Right hindlimb (tissue), 1 donor: ENCODE data around the gene SRRM3.
A peak's percentile ranks its signal among the peaks of the same experiment; 100 is the strongest.
"Not testable (repeated sequence)": the region's sequence is repeated elsewhere in the genome, so short reads cannot be mapped to it uniquely, and the experiment has no call there.

Source experiments
- DNase-seq: peaks from one replicate; pipeline ENCODE4 v3.0.0-alpha.2; 2018

Gene SRRM3

GRCh38 chr7:76193466-76193865, 8.2 kb upstream of the SRRM3 start:
- no peak for DNase-seq

GRCh38 chr7:76193883-76194282, 7.8 kb upstream of the SRRM3 start:
- no peak for DNase-seq

- no peak for DNase-seq
Observed at GRCh38 chr7:76196786-76197185, 4.9 kb upstream of the SRRM3 start.

GRCh38 chr7:76198202-76198601, 3.5 kb upstream of the SRRM3 start:
- DNase-seq, result no peak

GRCh38 chr7:76202666-76203030, 952 bp downstream of the SRRM3 start:
- no peak for DNase-seq

- no peak for DNase-seq
Observed at GRCh38 chr7:76204147-76204546, 2.5 kb downstream of the SRRM3 start.

- no peak for DNase-seq
Observed at GRCh38 chr7:76206633-76207032, 4.9 kb downstream of the SRRM3 start.

GRCh38 chr7:76209310-76209709, 7.6 kb downstream of the SRRM3 start:
- no peak for DNase-seq

- DNase-seq, result no peak
Observed at GRCh38 chr7:76211216-76211615, 9.5 kb downstream of the SRRM3 start.

GRCh38 chr7:76215349-76215748, 13.7 kb downstream of the SRRM3 start:
- DNase-seq, result not testable (repeated sequence)

GRCh38 chr7:76216381-76217082, 14.8 kb downstream of the SRRM3 start:
- DNase-seq, result no peak

- no peak for DNase-seq
Observed at GRCh38 chr7:76217942-76218566, 16.4 kb downstream of the SRRM3 start.

- DNase-seq, result peak; percentile 26
Observed at GRCh38 chr7:76220185-76221057, 18.7 kb downstream of the SRRM3 start.

- DNase-seq, result no peak
Observed at GRCh38 chr7:76222333-76222732, 20.6 kb downstream of the SRRM3 start.

GRCh38 chr7:76222839-76223238, 21.1 kb downstream of the SRRM3 start:
- DNase-seq, result no peak

- DNase-seq, result no peak
Observed at GRCh38 chr7:76223286-76223972, 21.7 kb downstream of the SRRM3 start.

GRCh38 chr7:76224695-76225094, 23.0 kb downstream of the SRRM3 start:
- DNase-seq, result no peak

- peak; percentile 65 for DNase-seq
Observed at GRCh38 chr7:76225379-76225778, 23.7 kb downstream of the SRRM3 start.

- DNase-seq, result no peak
Observed at GRCh38 chr7:76225951-76226350, 24.3 kb downstream of the SRRM3 start.

GRCh38 chr7:76226878-76227423, 25.3 kb downstream of the SRRM3 start:
- not testable (repeated sequence) for DNase-seq

- no peak for DNase-seq
Observed at GRCh38 chr7:76230214-76230613, 28.5 kb downstream of the SRRM3 start.

GRCh38 chr7:76231071-76231470, 29.4 kb downstream of the SRRM3 start:
- no peak for DNase-seq

- no peak for DNase-seq
Observed at GRCh38 chr7:76231583-76231982, 29.9 kb downstream of the SRRM3 start.
